OCI-M1 (cell line): ENCODE measurements around the gene CDKN2B-AS1.
A peak's percentile ranks its signal among the peaks of the same experiment; 100 is the strongest.

ENCODE experiments used
- DNase-seq: peaks from one replicate; lab custom pipeline; 2025; lab: John Stamatoyannopoulos, UW

The CDKN2B-AS1 gene

GRCh38 chr9:22117511-22118384, 123.2 kb downstream of the CDKN2B-AS1 start:
- DNase-seq, result no peak

DNA sequence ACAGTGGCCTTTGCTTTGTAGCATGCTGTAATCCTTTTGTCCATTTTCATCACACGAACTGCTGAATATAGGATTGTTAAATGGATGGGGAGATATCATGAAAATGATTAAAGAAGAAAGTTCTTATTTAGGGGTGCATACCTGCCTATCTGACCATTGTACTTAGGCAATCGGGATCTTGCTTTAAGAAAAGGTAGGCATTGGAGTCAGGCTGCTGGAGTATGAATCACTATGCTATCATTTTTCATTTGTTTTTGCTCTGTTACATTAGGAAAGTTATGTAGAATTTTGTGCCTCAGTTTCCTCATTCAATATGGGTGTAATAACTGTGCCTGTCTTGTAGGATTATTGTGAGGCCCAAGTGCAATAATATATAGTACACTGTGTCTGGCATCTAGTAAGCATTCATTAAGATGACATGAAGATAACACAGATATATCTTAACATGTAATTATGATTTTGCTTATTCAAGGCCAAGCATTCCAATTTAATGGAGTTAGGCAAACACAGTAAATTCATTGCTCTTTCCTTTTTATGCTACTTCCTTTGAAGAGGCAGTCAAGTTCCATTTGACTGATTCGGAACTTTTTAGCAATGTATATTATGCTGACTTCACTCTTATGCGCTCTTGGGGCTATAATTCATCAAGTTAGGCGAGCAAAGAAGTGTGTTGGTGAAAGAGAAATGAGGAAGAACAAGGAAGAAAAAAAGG, 124.4 kb downstream of the CDKN2B-AS1 start:
- DNase-seq, result no peak

GRCh38 chr9:22119522-22120158, 125.0 kb downstream of the CDKN2B-AS1 start:
- DNase-seq, result peak; percentile 72

DNA sequence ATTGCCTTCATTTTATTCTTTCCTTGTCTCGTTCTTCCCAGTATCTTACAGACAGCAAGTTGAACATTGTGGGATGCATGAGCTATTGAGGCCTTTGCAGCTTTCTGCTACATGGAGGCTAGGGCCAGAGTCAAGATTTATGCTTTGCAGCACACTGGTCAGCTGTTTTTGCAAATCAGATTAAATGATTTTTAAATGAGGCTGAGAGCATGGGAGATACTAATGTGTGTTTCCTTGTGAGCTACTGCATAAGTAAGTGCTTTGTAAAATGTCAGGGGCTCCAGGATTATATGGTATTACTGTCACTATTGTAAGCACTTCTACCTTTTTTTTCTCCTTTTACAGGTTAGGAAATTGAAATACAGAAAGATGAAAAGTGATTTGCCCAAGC, 125.6 kb downstream of the CDKN2B-AS1 start:
- no peak for DNase-seq

GRCh38 chr9:22120595-22120994, 126.0 kb downstream of the CDKN2B-AS1 start:
- no peak for DNase-seq

GRCh38 chr9:22124263-22125011, 129.8 kb downstream of the CDKN2B-AS1 start:
- no peak for DNase-seq

DNA sequence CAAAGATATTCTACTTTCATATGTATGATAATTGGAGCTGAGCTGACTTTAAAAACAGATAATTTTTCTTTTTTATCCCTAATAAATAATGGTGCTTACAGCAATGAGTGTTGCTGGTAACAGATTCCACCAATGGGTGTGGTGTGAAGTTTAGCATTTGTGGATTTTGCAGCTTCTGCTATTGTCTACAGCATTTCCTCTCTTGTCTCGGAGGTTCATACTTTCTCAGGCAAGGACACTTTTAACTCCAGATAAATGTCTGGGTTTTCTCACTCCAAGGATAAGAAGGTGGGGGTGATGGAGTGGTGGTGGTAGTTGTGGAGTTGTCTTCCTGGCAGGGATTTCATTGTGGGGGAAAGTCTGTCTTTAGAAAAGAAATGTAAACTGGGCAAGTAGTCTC, 134.5 kb downstream of the CDKN2B-AS1 start:
- DNase-seq, result no peak

- DNase-seq, result no peak
Measured at GRCh38 chr9:22129633-22130032, 135.0 kb downstream of the CDKN2B-AS1 start.

- DNase-seq, result no peak
Measured at GRCh38 chr9:22131817-22132216, 137.2 kb downstream of the CDKN2B-AS1 start.

GRCh38 chr9:22134390-22134789, 139.8 kb downstream of the CDKN2B-AS1 start:
- DNase-seq, result no peak

DNA sequence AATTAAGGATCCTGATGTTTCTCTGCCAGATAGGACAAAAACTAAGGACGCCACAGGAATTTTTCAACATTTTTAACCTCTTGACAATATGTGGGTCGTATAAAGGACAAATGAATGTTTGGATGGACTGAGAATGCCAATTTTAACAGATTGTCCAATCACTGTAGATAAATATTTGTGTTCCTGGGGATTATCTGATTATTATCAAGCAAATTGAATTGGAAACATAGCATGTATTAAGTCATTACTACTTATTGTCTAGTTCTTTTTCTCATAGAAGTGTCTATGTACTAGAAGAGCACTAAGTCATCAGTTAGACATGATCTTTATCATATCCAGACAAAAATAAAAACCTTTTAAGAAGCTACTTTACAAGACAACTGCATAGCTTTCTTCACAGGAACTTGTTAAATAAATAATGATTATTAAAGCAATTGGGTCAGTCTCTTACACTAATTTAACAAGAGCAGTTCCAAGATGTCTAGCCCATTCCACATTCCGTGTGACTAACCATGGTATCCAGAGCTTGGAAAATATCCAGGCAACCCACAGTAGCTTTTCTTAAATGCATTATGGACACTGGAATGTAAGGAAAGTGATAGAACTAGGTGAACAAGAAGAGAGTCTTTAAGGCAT, 142.0 kb downstream of the CDKN2B-AS1 start:
- no peak for DNase-seq

- no peak for DNase-seq
Measured at GRCh38 chr9:22138956-22139660, 144.5 kb downstream of the CDKN2B-AS1 start.

GRCh38 chr9:22141908-22142307, 147.3 kb downstream of the CDKN2B-AS1 start:
- DNase-seq, result peak; percentile 64

GRCh38 chr9:22142671-22143070, 148.1 kb downstream of the CDKN2B-AS1 start:
- peak; percentile 32 for DNase-seq

DNA sequence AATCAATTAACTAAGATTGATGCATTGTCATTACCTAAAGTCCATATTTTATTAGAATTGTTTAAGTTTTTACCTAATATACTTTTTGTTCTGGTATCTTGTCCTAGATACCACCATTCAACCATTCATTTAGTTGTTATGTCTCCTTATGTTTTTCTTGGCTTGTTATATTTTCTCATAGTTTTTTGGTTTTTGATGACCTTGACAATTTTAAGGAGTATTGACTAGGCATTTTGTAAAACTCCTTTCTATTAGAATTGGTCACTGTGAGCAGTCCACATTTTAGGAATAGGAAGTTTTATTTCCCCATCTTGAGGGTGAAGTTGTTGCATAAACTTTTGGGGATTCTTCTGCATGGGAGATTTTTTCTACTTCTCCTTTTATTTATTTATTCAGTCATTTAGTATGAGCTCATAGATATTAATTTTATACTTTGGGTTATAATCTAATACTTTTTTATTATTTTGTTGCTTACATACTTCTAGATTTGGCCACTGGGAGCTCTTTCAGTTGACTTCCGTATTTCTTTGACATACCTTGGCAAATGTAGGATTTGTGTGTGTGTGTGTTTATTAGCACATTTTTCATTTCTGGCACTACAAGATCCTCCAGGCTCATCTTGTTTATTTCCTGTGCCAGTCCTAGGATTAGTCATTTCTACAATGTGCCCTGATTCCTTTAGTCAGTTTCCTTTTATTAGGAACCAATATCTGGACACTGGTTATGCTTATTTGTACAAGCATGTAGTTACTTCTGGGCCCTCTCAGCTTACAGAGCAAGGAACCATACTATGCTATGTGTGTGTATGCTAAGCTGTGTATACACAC, 149.4 kb downstream of the CDKN2B-AS1 start:
- no peak for DNase-seq

- no peak for DNase-seq
Measured at GRCh38 chr9:22146604-22147003, 152.0 kb downstream of the CDKN2B-AS1 start.

DNA sequence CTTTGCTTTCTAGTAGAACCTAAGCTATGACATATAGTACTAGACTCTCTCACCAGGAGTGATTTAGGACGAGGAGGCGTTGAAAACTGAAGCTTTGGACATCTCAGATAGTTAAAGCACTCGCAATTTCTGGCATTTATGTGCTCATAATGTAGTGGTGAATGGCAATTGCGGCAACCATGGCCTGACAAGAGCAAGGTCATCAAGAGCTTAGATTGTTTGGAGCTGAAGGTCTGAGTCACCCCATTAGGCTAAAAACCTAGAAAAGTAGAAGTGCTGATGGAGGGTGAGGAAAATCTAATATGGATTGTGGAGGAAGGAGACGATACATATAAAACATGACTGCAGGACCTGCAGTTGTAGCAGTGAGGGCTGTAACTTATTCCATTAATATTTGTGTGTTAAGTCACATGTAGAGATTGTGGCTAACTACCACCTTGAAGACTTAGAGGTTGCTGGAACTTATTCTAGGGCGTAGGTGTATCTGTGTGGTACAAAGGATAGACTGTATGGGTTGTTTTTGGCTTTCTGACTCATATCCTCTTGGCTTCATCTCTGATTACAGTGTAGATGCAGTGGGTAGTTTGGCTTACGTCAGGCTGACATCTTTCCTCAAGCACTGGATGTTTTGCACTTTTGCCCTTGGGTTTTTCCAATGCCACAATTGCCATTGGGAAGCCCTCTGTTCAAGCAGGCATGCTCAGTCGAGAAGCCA, 153.4 kb downstream of the CDKN2B-AS1 start:
- DNase-seq, result no peak

GRCh38 chr9:22148528-22148875, 153.9 kb downstream of the CDKN2B-AS1 start:
- no peak for DNase-seq

DNA sequence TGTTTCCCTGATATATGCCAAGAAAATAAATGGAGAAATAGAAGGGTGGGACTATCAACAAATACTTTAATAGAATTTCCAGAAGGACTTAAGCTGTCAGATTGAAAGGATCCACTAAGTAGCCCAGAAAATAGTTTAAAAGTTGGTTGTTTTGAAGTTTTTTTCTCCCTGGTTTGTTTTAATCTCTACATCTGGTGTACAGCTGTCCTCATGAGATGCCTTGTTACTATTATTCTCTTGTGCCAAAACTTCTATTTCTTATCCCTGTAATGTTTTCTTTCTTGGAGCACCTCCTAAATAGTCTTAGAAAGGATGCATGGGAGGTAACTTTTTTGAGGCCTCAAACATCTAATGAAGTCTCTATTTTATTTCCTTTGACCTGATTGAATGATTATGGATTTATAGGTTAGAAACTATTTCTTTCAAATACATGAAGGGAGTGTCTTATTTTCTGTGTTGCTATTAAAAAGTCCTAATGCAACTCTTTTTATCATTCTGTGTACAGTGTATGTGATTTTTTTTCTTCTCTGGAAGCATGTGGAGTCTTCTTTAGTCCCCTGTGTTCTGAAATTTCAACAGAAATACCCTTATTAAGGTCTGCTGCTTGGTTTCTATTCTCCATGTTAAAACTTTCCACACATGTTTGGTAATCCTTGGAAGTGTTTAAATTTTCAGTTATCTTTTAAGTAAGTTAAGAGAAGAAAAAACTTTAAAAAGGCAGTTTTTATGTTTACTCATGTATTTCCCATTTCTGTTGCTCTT, 154.5 kb downstream of the CDKN2B-AS1 start:
- no peak for DNase-seq
